ENCODE results near the gene MRTFB. TPM values are rescaled to one million over a fixed set of nuclear protein-coding genes. Genes with fewer than 3 reads are reported as not detected.

MRTFB gene
- total RNA-seq, 1 donor from 2014 or later, result 20.9 TPM

- DNase-seq, result no peak
- TF ChIP-seq, protein P1, sequence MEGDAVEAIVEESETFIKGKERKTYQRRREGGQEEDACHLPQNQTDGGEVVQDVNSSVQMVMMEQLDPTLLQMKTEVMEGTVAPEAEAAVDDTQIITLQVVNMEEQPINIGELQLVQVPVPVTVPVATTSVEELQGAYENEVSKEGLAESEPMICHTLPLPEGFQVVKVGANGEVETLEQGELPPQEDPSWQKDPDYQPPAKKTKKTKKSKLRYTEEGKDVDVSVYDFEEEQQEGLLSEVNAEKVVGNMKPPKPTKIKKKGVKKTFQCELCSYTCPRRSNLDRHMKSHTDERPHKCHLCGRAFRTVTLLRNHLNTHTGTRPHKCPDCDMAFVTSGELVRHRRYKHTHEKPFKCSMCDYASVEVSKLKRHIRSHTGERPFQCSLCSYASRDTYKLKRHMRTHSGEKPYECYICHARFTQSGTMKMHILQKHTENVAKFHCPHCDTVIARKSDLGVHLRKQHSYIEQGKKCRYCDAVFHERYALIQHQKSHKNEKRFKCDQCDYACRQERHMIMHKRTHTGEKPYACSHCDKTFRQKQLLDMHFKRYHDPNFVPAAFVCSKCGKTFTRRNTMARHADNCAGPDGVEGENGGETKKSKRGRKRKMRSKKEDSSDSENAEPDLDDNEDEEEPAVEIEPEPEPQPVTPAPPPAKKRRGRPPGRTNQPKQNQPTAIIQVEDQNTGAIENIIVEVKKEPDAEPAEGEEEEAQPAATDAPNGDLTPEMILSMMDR (IDR thresholded peaks at IDR 0.05), result no peak
- Mint-ChIP-seq H3K4me1 (peaks cover 28% of the 10 kb centered on the region), H3K27ac (no peak overlapping the region), H3K36me3 (ENCODE audit: low read depth) (peaks cover 11% of the 10 kb centered on the region), H3K9me3 (no peaks in the 10 kb centered on the region), H3K4me3 (no peak overlapping the region), H3K27me3 (no peaks in the 10 kb centered on the region)
- intact Hi-C loops (cut with micrococcal nuclease), result no loop called here
- ATAC-seq (ENCODE audit: low read depth), result no peak
- CTCF ChIA-PET, result no interaction called here
- POLR2A ChIA-PET, result no interaction called here
Measured at GRCh38 chr16:14097182-14097959, 26.3 kb downstream of the MRTFB start.

- no peak overlapping the region for H3K4me3 Mint-ChIP-seq
- intact Hi-C loops (cut with micrococcal nuclease), result no loop called here
Measured at GRCh38 chr16:14098081-14098480, 27.0 kb downstream of the MRTFB start.

GRCh38 chr16:14100825-14101224, 29.7 kb downstream of the MRTFB start:
- ChIA-PET POLR2A (no interaction called here), CTCF (no interaction called here)
- Mint-ChIP-seq H3K27ac (no peak overlapping the region), H3K4me3 (no peak overlapping the region), H3K27me3 (no peaks in the 10 kb centered on the region), H3K4me1 (peaks cover 31% of the 10 kb centered on the region), H3K36me3 (ENCODE audit: low read depth) (peaks cover 11% of the 10 kb centered on the region), H3K9me3 (no peaks in the 10 kb centered on the region)
- no peak for DNase-seq
- no peak for ATAC-seq (ENCODE audit: low read depth)
- TF ChIP-seq, protein P1 (IDR thresholded peaks at IDR 0.05), result no peak
- intact Hi-C loops (cut with micrococcal nuclease), result no loop called here

More at GRCh38 chr16:14098081-14098480, 27.0 kb downstream of the MRTFB start:
- ChIA-PET POLR2A (no interaction called here), CTCF (no interaction called here)
- Mint-ChIP-seq H3K9me3 (no peaks in the 10 kb centered on the region), H3K27me3 (no peaks in the 10 kb centered on the region), H3K36me3 (ENCODE audit: low read depth) (peaks cover 11% of the 10 kb centered on the region), H3K27ac (no peak overlapping the region), H3K4me1 (peaks cover 28% of the 10 kb centered on the region)
- TF ChIP-seq, protein P1 (IDR thresholded peaks at IDR 0.05), result no peak
- no peak for DNase-seq
- no peak for ATAC-seq (ENCODE audit: low read depth)

- POLR2A ChIA-PET, result no interaction called here
- no peak overlapping the region for H3K27ac Mint-ChIP-seq
Measured at GRCh38 chr16:14101415-14101814, 30.3 kb downstream of the MRTFB start.

More at GRCh38 chr16:14101415-14101814, 30.3 kb downstream of the MRTFB start:
- Mint-ChIP-seq H3K27me3 (no peaks in the 10 kb centered on the region), H3K9me3 (no peaks in the 10 kb centered on the region), H3K36me3 (ENCODE audit: low read depth) (peaks cover 8% of the 10 kb centered on the region), H3K4me1 (peaks cover 31% of the 10 kb centered on the region), H3K4me3 (no peak overlapping the region)
- intact Hi-C loops (cut with micrococcal nuclease), result no loop called here
- DNase-seq (no peak), ATAC-seq (ENCODE audit: low read depth) (no peak)
- CTCF ChIA-PET, result no interaction called here
- TF ChIP-seq, protein P1 (IDR thresholded peaks at IDR 0.05), result no peak

Data from activated B cell treated with CpG ODN at 0.5 μM for 24 hours (primary cell).